Stimulated activated CD4-positive, alpha-beta T cell treated with anti-CD3 and anti-CD28 coated beads, TNF-alpha, amount 100 ng/mL, for 1 hour (primary cell): ENCODE results near the gene THTPA.
"Not testable (repeated sequence)": the region's sequence is repeated elsewhere in the genome, so short reads cannot be mapped to it uniquely, and the experiment has no call there.

ENCODE experiments used
- DNase-seq, 3 donors: peaks; one replicate each; pipeline ENCODE4 v3.0.0-alpha.2; 2020; ENCODE audit warnings: low read depth in 3 of 3, low spot score in 1 of 3

Gene THTPA

GRCh38 chr14:23533652-23534435, 22.2 kb upstream of the THTPA start:
- DNase-seq = no peak

- DNase-seq = no peak
Observed at GRCh38 chr14:23535943-23536342, 20.1 kb upstream of the THTPA start.

- no peak for DNase-seq
Observed at GRCh38 chr14:23536494-23536893, 19.6 kb upstream of the THTPA start.

- not testable (repeated sequence) for DNase-seq
Observed at GRCh38 chr14:23536906-23537305, 19.2 kb upstream of the THTPA start.

GRCh38 chr14:23537351-23538049, 18.6 kb upstream of the THTPA start:
- DNase-seq = no peak

GRCh38 chr14:23538050-23538718, 17.9 kb upstream of the THTPA start:
- no peak for DNase-seq

- no peak for DNase-seq
Observed at GRCh38 chr14:23538785-23539184, 17.3 kb upstream of the THTPA start.

GRCh38 chr14:23539248-23540140, 16.6 kb upstream of the THTPA start:
- no peak for DNase-seq

GRCh38 chr14:23540141-23540469, 16.0 kb upstream of the THTPA start:
- no peak for DNase-seq

- DNase-seq = no peak
Observed at GRCh38 chr14:23542261-23542660, 13.8 kb upstream of the THTPA start.

GRCh38 chr14:23543403-23543802, 12.7 kb upstream of the THTPA start:
- DNase-seq = no peak

GRCh38 chr14:23544511-23545447, 11.3 kb upstream of the THTPA start:
- no peak for DNase-seq

GRCh38 chr14:23545740-23546365, 10.2 kb upstream of the THTPA start:
- DNase-seq = no peak

- DNase-seq = no peak
Observed at GRCh38 chr14:23546450-23547035, 9.5 kb upstream of the THTPA start.

- no peak for DNase-seq
Observed at GRCh38 chr14:23547924-23548323, 8.1 kb upstream of the THTPA start.

GRCh38 chr14:23548351-23549318, 7.4 kb upstream of the THTPA start:
- no peak for DNase-seq

GRCh38 chr14:23550131-23550811, 5.8 kb upstream of the THTPA start:
- DNase-seq = no peak
